ENCODE measurements around the gene PRR5L.

Gene PRR5L

DNA sequence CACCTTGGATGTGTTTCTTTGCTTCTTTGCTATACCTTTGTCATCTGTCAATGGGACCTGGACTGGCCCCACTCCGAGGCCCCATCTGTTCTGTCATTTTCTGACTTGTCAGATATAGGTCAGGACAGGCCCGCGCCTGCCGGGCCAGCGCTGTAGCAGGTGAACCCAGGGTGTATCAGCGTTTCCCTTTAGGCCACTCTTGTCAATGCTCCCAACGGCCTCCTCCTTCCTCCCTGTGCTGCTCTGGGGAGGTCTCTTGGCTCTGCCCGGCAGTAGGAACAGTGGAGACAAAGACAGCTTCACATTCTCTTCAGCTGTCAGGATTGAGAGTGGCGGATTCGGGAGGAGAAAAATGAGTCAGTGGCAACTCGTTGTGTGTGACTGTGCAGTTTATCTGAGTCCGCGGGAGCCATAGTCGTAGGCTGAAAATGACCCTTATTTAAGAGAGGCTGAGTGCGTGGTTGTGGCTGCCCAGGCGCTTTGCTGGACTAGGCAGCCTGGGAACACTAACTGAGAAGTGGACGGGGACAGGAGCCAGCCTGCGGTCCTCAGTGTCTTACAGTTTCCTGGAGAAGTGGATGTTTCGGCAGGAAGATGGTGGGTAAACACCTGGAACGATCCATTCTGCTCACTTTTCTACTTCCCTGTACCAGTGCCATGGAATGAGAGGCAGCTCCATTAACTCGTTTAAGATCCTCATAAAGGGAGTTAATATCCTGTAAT, 102.3 kb downstream of the PRR5L start:
- Histone ChIP-seq H3K27ac (ENCODE audit: insufficient read depth in 1 of 2, low read depth in 1 of 2, low read length in 2 of 2, poor library complexity in 1 of 2, severe bottlenecking in 2 of 2) (peak overlapping the region in 1 of 2 experiments; percentile 29), H3K4me1 (ENCODE audit: control extremely low read depth in 1 of 4, control insufficient read depth in 4 of 4, insufficient read depth in 4 of 4, low read length in 3 of 4) (peaks cover 12 to 66% (median 59%) of the 10 kb centered on the region in 4 experiments), H3K4me3 (ENCODE audit: control insufficient read depth in 1 of 7, extremely low read depth in 1 of 7, insufficient read depth in 4 of 7, low read depth in 2 of 7, low read length in 6 of 7) (no peak overlapping the region), H3K27me3 (replicated peaks in 2 of 5; ENCODE audit: control insufficient read depth in 4 of 5, insufficient read depth in 5 of 5, low read length in 4 of 5) (no peaks in the 10 kb centered on the region), H3K9me3 (ENCODE audit: control extremely low read depth in 1 of 5, control insufficient read depth in 4 of 5, insufficient read depth in 2 of 5, low read depth in 1 of 5, low read length in 4 of 5) (no peaks in the 10 kb centered on the region), H3K36me3 (ENCODE audit: control insufficient read depth in 4 of 4, insufficient read depth in 4 of 4, low read length in 3 of 4) (peaks cover 3 to 82% (median 33%) of the 10 kb centered on the region in 4 experiments)
- 90% methylated on average over 18 of the region's 21 CpGs for WGBS (ENCODE audit: insufficient coverage)
- no peak for DNase-seq
- CTCF ChIA-PET: interaction anchor here (1.3 to 10.3 kb wide), 2 partner anchors 20 to 29 kb away, joined by 5 to 81 read pairs; no protein-coding TSS in a partner anchor
- POLR2A ChIA-PET: no interaction called here

DNA sequence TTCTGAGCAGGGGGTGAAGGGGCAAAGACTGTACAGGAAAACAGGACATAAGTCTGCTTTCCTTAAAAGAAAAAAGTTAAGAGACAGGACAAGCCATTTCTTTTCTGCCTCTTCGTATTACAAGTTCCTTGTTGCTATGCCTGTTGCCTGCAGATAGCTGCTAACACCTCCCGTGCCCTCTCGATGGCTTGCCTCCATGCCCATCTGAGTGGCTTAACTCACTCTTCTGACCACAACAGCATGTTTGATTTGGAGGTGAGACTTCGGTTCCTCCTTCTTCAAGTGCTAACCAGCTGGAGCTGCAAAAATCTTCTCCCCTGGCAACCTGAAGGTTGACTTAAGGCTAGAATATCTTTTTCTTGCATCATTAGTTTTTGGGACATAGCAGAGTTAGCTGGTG, 103.1 kb downstream of the PRR5L start:
- CTCF ChIA-PET: interaction anchor here (0.8 to 10.3 kb wide), 5 partner anchors 12 to 36 kb away, joined by 3 to 81 read pairs (median 4); no protein-coding TSS in a partner anchor
- H3K27ac ChIP-seq (ENCODE audit: insufficient read depth in 1 of 2, low read depth in 1 of 2, low read length in 2 of 2, poor library complexity in 1 of 2, severe bottlenecking in 2 of 2): no peak overlapping the region
- H3K27me3 ChIP-seq (replicated peaks in 2 of 5; ENCODE audit: control insufficient read depth in 4 of 5, insufficient read depth in 5 of 5, low read length in 4 of 5): no peaks in the 10 kb centered on the region
- H3K9me3 ChIP-seq (ENCODE audit: control extremely low read depth in 1 of 5, control insufficient read depth in 4 of 5, insufficient read depth in 2 of 5, low read depth in 1 of 5, low read length in 4 of 5): no peaks in the 10 kb centered on the region
- H3K4me1 ChIP-seq (ENCODE audit: control extremely low read depth in 1 of 4, control insufficient read depth in 4 of 4, insufficient read depth in 4 of 4, low read length in 3 of 4): peaks cover 12 to 69% (median 65%) of the 10 kb centered on the region in 4 experiments
- DNase-seq: peak in 2 of 3 donors; percentile 72 to 84
- H3K4me3 ChIP-seq (ENCODE audit: control insufficient read depth in 1 of 7, extremely low read depth in 1 of 7, insufficient read depth in 4 of 7, low read depth in 2 of 7, low read length in 6 of 7): no peak overlapping the region
- 5% methylated on average over 4 of the region's 4 CpGs for WGBS (ENCODE audit: insufficient coverage)
- POLR2A ChIA-PET: no interaction called here
- H3K36me3 ChIP-seq (ENCODE audit: control insufficient read depth in 4 of 4, insufficient read depth in 4 of 4, low read length in 3 of 4): peaks cover 7 to 85% (median 33%) of the 10 kb centered on the region in 4 experiments

DNA sequence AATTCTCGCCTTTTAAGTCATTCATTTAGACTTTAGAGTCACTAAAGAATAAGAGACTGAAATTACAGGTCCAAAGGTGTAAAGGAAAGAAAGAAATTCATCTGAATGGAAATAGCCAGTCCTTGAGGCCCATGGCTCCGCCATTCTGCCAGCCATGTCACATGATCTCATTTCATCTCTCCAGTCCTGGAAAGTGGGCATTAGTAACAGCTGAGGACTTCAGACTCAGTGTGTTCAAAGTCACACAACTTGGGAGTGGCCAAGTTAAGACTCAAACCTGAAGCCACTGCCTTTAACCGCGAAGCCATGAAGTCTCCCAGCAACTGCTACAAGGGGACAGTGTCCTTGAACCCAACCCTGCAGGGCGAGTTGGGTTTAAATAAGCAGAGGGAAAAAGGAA, 103.7 kb downstream of the PRR5L start:
- Histone ChIP-seq H3K36me3 (ENCODE audit: control insufficient read depth in 4 of 4, insufficient read depth in 4 of 4, low read length in 3 of 4) (peaks cover 7 to 85% (median 31%) of the 10 kb centered on the region in 4 experiments), H3K9me3 (ENCODE audit: control extremely low read depth in 1 of 5, control insufficient read depth in 4 of 5, insufficient read depth in 2 of 5, low read depth in 1 of 5, low read length in 4 of 5) (no peaks in the 10 kb centered on the region), H3K4me3 (ENCODE audit: control insufficient read depth in 1 of 7, extremely low read depth in 1 of 7, insufficient read depth in 4 of 7, low read depth in 2 of 7, low read length in 6 of 7) (no peak overlapping the region), H3K27me3 (replicated peaks in 2 of 5; ENCODE audit: control insufficient read depth in 4 of 5, insufficient read depth in 5 of 5, low read length in 4 of 5) (no peaks in the 10 kb centered on the region), H3K27ac (ENCODE audit: insufficient read depth in 1 of 2, low read depth in 1 of 2, low read length in 2 of 2, poor library complexity in 1 of 2, severe bottlenecking in 2 of 2) (no peak overlapping the region), H3K4me1 (ENCODE audit: control extremely low read depth in 1 of 4, control insufficient read depth in 4 of 4, insufficient read depth in 4 of 4, low read length in 3 of 4) (peaks cover 12 to 66% (median 61%) of the 10 kb centered on the region in 4 experiments)
- WGBS (ENCODE audit: insufficient coverage): 100% methylated on average over 5 of the region's 5 CpGs
- POLR2A ChIA-PET: no interaction called here
- CTCF ChIA-PET: interaction anchor here (0.8 to 10.3 kb wide), 7 partner anchors 11 to 79 kb away, joined by 3 to 81 read pairs (median 8); no protein-coding TSS in a partner anchor
- no peak for DNase-seq

DNA sequence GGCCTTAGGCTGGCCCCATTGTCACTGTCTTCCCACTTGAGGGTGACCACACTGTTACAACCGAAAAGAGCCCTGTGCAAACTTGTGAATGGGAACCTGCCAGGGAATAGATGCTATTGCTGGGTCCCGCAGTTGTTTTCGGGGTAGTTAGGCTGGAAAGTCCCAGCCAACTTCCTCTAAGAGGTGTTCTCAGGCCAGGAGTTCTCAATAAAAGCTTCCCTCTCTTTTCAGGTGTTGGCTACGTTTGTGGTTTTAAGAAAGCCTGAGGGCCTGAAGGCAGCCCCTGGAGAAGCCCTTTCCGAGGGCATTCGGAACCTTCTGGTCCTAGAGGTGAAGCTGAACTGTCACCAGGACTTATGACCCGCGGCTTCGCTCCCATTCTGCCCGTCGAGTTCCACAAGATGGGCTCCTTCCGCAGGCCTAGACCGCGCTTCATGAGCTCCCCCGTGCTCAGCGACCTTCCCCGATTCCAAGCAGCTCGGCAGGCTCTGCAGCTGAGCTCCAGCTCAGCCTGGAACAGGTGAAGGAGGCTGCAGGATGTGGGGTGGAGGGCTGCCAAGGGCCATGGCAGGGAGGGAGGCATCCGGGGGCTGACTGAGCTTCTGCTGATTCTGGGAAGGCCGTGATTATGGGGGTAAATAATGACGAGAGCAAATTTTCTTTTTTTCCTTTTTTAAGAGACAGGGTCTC, 104.8 kb downstream of the PRR5L start:
- Histone ChIP-seq H3K36me3 (ENCODE audit: control insufficient read depth in 4 of 4, insufficient read depth in 4 of 4, low read length in 3 of 4) (peaks cover 7 to 88% (median 37%) of the 10 kb centered on the region in 4 experiments), H3K27me3 (replicated peaks in 2 of 5; ENCODE audit: control insufficient read depth in 4 of 5, insufficient read depth in 5 of 5, low read length in 4 of 5) (no peaks in the 10 kb centered on the region), H3K9me3 (ENCODE audit: control extremely low read depth in 1 of 5, control insufficient read depth in 4 of 5, insufficient read depth in 2 of 5, low read depth in 1 of 5, low read length in 4 of 5) (no peaks in the 10 kb centered on the region), H3K4me3 (ENCODE audit: control insufficient read depth in 1 of 7, extremely low read depth in 1 of 7, insufficient read depth in 4 of 7, low read depth in 2 of 7, low read length in 6 of 7) (peak overlapping the region in 1 of 7 experiments; percentile 7), H3K4me1 (ENCODE audit: control extremely low read depth in 1 of 4, control insufficient read depth in 4 of 4, insufficient read depth in 4 of 4, low read length in 3 of 4) (peaks cover 12 to 70% (median 63%) of the 10 kb centered on the region in 4 experiments), H3K27ac (ENCODE audit: insufficient read depth in 1 of 2, low read depth in 1 of 2, low read length in 2 of 2, poor library complexity in 1 of 2, severe bottlenecking in 2 of 2) (peak overlapping the region; percentile 59 to 73)
- DNase-seq: peak; percentile 58 to 79 (median 77)
- 4% methylated on average over 18 of the region's 21 CpGs for WGBS (ENCODE audit: insufficient coverage)
- POLR2A ChIA-PET: interaction anchor here (0.8 to 1.5 kb wide), 5 partner anchors 10 to 25 kb away, joined by 3 to 7 read pairs (median 3); no protein-coding TSS in a partner anchor
- CTCF ChIA-PET: interaction anchor here (0.7 to 10.3 kb wide), 12 partner anchors 9 to 77 kb away, joined by 3 to 81 read pairs (median 4); no protein-coding TSS in a partner anchor

DNA sequence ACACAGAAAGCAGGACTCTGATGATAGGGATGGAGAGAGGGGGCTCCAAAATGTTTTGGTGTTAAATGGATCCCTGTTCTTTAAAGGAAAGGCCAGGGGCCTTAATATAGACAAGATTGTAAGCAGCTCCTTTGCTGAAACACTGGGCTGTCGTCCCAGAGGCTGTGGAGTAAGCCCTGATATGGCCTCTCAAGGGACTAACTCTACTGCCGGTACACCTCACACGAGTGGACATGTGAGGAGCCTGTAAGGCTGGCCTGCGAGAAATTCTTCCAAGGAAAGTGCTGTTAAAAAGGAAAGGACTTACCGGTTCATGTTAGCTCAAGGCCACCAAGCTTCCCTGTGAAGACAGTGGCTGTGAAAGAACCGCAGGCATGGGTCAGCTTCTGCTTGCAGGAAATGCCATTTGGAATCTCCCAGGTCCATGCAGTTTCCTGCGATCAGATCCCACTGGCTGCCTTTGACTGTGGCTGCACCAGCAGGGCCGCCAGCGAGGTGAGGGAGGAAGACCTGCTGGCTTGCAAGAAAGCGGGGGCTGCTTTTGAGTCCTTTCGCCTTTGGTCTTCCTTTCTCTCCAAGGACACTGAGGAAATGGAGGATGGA, 106.6 kb downstream of the PRR5L start:
- no peak for DNase-seq
- Histone ChIP-seq H3K4me1 (ENCODE audit: control extremely low read depth in 1 of 4, control insufficient read depth in 4 of 4, insufficient read depth in 4 of 4, low read length in 3 of 4) (peaks cover 19 to 87% (median 79%) of the 10 kb centered on the region in 4 experiments), H3K36me3 (ENCODE audit: control insufficient read depth in 4 of 4, insufficient read depth in 4 of 4, low read length in 3 of 4) (peaks cover 6 to 95% (median 36%) of the 10 kb centered on the region in 4 experiments), H3K4me3 (ENCODE audit: control insufficient read depth in 1 of 7, extremely low read depth in 1 of 7, insufficient read depth in 4 of 7, low read depth in 2 of 7, low read length in 6 of 7) (no peak overlapping the region), H3K27ac (ENCODE audit: insufficient read depth in 1 of 2, low read depth in 1 of 2, low read length in 2 of 2, poor library complexity in 1 of 2, severe bottlenecking in 2 of 2) (no peak overlapping the region), H3K27me3 (replicated peaks in 2 of 5; ENCODE audit: control insufficient read depth in 4 of 5, insufficient read depth in 5 of 5, low read length in 4 of 5) (no peaks in the 10 kb centered on the region), H3K9me3 (ENCODE audit: control extremely low read depth in 1 of 5, control insufficient read depth in 4 of 5, insufficient read depth in 2 of 5, low read depth in 1 of 5, low read length in 4 of 5) (no peaks in the 10 kb centered on the region)
- CTCF ChIA-PET: interaction anchor here (0.8 to 10.3 kb wide), 3 partner anchors 9 to 43 kb away, joined by 3 to 81 read pairs (median 46); no protein-coding TSS in a partner anchor
- WGBS (ENCODE audit: insufficient coverage): 96% methylated on average over 8 of the region's 11 CpGs
- POLR2A ChIA-PET: no interaction called here

DNA sequence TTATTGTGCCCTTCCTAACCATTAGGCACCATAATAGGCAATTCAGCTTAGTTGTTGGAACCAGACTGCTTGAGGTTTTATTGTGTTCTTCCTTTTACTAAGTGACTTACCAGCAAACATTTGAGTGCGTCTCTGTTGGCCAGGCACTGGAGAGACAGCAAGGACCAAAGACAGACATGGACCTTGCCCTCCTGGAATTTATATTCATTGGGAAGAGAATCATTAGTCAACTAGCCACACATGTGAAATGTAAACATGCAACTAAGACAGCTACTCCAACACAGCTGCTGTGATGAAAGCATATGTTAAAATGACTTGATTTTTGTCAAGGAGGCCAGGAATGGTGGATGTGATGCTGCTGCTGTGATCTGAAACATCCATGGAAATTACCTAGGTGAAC, 107.6 kb downstream of the PRR5L start:
- Histone ChIP-seq H3K4me1 (ENCODE audit: control extremely low read depth in 1 of 4, control insufficient read depth in 4 of 4, insufficient read depth in 4 of 4, low read length in 3 of 4) (peaks cover 25 to 87% (median 81%) of the 10 kb centered on the region in 4 experiments), H3K9me3 (ENCODE audit: control extremely low read depth in 1 of 5, control insufficient read depth in 4 of 5, insufficient read depth in 2 of 5, low read depth in 1 of 5, low read length in 4 of 5) (no peaks in the 10 kb centered on the region), H3K27ac (ENCODE audit: insufficient read depth in 1 of 2, low read depth in 1 of 2, low read length in 2 of 2, poor library complexity in 1 of 2, severe bottlenecking in 2 of 2) (no peak overlapping the region), H3K36me3 (ENCODE audit: control insufficient read depth in 4 of 4, insufficient read depth in 4 of 4, low read length in 3 of 4) (peaks cover 6 to 88% (median 32%) of the 10 kb centered on the region in 4 experiments), H3K4me3 (ENCODE audit: control insufficient read depth in 1 of 7, extremely low read depth in 1 of 7, insufficient read depth in 4 of 7, low read depth in 2 of 7, low read length in 6 of 7) (no peak overlapping the region), H3K27me3 (replicated peaks in 2 of 5; ENCODE audit: control insufficient read depth in 4 of 5, insufficient read depth in 5 of 5, low read length in 4 of 5) (no peaks in the 10 kb centered on the region)
- ChIA-PET CTCF (interaction anchor here (0.8 to 10.3 kb wide), 3 partner anchors 8 to 42 kb away, joined by 3 to 81 read pairs (median 46); no protein-coding TSS in a partner anchor), POLR2A (interaction anchor here (0.5 kb wide), 1 partner anchor 1876 kb away, joined by 3 read pairs; no protein-coding TSS in a partner anchor)
- no peak for DNase-seq
- 100% methylated on average over 1 of the region's 1 CpG for WGBS (ENCODE audit: insufficient coverage)
